ENCODE measurements around the gene PWWP2B.

Gene PWWP2B

DNA sequence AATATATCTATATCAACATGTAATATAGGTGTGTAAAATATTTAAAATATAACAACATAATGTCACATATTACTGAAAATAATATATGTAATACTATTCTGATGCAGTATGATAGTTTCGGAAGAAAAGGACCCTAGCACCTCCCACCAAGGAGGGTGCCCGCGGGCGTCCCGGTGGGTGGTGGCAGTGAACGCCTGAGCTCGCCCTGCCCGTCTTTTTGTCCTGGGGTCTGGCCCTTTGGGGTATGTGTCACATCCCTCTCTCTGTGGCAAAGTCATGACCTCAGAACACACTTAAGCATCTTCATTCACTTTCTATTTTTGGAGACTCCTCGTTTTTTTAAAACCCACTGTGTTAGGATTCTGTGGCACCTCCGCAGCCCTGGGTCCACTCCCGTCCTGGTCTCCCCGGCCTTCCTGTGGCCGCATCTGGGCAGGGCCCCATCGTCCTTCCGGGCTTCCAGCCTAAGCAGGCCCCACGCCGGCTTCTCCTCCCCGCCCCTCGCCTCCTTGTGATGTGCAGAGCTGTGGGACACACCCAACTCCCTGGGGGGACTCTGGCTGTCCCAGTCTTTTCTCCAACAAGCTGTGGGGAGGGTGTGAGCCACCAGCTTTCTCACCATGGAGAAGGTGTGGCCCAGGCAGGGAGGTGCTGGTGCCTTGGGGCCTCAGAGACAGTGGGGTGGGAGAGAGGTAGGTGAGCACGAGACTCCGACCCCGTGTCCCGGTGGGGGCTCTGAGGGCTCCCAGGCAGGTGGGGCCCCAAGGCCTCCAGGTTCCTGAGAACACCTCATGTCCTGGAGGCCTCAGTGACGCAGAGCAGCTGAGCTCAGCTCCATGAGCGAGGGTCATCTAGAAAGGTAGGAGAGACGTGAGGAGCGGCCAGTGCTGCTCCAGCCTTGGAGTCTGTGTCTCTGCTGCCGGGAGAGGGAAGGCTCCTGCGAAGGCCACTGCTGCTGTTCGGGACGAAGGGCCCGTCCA is 16.5 kb downstream of the PWWP2B start:
- H3K4me3 ChIP-seq (ENCODE audit: low read depth, low read length), result no peak overlapping the region
- POLR2A ChIA-PET, result no interaction called here
- CTCF ChIA-PET, result no interaction called here
- TF ChIP-seq, protein P1, sequence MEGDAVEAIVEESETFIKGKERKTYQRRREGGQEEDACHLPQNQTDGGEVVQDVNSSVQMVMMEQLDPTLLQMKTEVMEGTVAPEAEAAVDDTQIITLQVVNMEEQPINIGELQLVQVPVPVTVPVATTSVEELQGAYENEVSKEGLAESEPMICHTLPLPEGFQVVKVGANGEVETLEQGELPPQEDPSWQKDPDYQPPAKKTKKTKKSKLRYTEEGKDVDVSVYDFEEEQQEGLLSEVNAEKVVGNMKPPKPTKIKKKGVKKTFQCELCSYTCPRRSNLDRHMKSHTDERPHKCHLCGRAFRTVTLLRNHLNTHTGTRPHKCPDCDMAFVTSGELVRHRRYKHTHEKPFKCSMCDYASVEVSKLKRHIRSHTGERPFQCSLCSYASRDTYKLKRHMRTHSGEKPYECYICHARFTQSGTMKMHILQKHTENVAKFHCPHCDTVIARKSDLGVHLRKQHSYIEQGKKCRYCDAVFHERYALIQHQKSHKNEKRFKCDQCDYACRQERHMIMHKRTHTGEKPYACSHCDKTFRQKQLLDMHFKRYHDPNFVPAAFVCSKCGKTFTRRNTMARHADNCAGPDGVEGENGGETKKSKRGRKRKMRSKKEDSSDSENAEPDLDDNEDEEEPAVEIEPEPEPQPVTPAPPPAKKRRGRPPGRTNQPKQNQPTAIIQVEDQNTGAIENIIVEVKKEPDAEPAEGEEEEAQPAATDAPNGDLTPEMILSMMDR (IDR thresholded peaks at IDR 0.05; ENCODE audit: insufficient read depth, low read length, missing control alignments), result no peak
- no peak for DNase-seq (ENCODE audit: low read depth, low spot score)

DNA sequence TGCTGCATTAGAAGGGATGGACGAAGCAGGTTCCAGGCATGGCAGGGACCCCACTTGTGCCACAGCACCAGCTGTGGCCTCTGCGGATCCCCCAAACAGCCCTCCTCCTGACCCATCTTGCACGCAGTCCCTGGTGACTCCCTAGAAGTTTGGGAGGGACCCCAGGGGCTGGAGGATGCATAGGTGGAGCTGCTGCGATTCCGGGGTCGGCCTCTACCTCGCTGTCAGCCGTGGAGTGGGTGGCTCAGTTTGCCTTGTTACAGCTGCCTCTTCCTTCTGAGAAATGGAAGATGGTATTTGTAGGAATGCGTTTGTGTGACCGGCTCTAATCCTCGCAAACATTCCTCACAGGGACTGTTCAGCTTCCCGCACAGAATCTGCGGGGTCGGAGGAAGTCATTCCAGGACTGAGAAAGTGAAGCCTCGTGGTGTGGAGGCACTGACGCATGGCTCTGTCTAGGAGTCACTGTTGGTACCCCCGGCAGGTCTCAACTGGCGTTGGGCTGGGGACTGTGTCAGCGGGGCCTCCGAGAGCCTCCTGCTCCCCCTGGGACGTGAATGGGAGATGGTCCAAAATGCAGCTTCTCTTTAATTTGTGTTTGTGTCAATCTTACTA is 17.5 kb downstream of the PWWP2B start:
- POLR2A ChIA-PET, result no interaction called here
- no peak overlapping the region for H3K4me3 ChIP-seq (ENCODE audit: low read depth, low read length)
- TF ChIP-seq, protein P1 (IDR thresholded peaks at IDR 0.05; ENCODE audit: insufficient read depth, low read length, missing control alignments), result no peak
- CTCF ChIA-PET, result interaction anchor here (0.8 to 0.9 kb wide), 2 partner anchors 32 to 88 kb away, joined by 3 read pairs; no protein-coding TSS in a partner anchor
- DNase-seq (ENCODE audit: low read depth, low spot score), result no peak

DNA sequence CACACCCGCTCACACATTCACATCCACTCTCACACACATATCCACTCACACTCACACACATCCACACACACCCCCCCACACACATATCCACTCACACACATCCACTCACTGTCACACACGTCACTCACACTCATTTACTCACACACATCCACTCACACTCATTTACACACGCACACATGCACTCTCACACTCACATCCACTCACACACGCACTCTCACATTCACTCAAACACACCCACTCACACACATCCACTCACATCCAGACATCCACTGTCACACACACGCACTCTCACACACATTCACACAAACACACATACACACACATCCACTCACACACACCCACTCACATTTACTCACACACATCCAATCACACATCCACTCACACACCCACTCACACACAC is 18.3 kb downstream of the PWWP2B start:
- POLR2A ChIA-PET, result no interaction called here
- TF ChIP-seq, protein P1 (IDR thresholded peaks at IDR 0.05; ENCODE audit: insufficient read depth, low read length, missing control alignments), result no peak
- H3K4me3 ChIP-seq (ENCODE audit: low read depth, low read length), result no peak overlapping the region
- DNase-seq (ENCODE audit: low read depth, low spot score), result no peak
- CTCF ChIA-PET, result interaction anchor here (0.8 to 0.9 kb wide), 2 partner anchors 32 to 89 kb away, joined by 3 read pairs; no protein-coding TSS in a partner anchor

DNA sequence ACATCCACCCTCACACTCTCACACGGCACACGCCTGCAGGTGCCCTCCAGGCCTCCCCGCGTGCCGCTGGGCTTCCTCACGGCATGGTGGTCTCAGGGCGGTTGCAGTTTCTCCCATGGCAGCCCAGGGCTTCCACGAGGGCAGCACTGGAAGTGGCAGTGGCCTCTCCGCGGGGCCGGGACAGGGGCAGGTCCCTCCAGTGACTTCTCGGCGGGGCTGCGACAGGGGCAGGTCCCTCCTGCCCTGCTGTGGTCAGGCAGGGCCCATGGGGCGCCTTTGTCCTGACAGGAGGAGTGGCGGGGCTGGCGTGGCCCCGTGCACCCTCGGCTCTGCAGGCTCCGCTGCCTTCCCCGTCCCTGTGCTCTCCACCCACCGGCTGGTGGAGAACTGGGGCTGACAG is 19.0 kb downstream of the PWWP2B start:
- CTCF ChIA-PET, result no interaction called here
- no peak for DNase-seq (ENCODE audit: low read depth, low spot score)
- no peak overlapping the region for H3K4me3 ChIP-seq (ENCODE audit: low read depth, low read length)
- TF ChIP-seq, protein P1 (IDR thresholded peaks at IDR 0.05; ENCODE audit: insufficient read depth, low read length, missing control alignments), result no peak
- POLR2A ChIA-PET, result no interaction called here

DNA sequence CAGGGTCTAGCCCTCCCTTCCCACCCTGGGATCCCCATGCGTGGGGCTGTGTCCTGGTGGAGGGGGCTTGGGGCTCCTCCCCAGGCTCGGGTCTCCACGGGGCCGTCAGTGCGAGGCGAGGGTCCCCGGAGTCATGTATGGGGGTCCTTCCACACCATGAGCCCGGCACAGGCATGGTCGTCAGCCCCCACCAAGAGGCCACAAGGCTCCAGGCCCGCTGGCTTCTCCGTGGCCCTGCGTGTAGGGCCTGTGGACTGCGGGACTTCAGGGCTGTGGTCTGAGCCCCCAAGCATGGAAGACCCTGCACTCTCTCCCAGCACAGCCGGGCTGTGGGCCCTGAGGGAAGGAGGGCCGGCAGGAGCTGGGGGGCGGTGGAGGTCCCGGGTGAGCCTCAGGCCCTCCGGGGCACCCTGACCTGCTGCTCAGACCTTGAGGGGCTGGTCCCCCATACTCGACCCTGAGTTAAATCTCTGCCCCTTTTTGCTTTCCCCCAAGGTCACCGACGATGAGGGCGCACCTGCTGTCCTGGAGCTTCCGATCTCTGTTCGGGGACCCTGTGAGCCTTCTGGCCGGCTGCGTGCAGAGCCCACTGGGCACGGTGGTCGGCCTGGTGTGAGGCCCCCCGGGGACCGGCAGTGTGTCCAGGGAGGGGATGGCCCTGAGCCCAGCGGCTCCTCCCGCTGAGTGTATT is 19.7 kb downstream of the PWWP2B start:
- H3K4me3 ChIP-seq (ENCODE audit: low read depth, low read length), result no peak overlapping the region
- DNase-seq (ENCODE audit: low read depth, low spot score), result no peak
- TF ChIP-seq, protein P1 (IDR thresholded peaks at IDR 0.05; ENCODE audit: insufficient read depth, low read length, missing control alignments), result no peak
- POLR2A ChIA-PET, result no interaction called here
- CTCF ChIA-PET, result no interaction called here

All from AG04449 (cell line).